MM.1S (cell line): Measurements from ENCODE around the gene GPR176.

ENCODE experiments used
- DNase-seq: peaks from one replicate; pipeline ENCODE4 v3.0.0-alpha.2; 2015
- H2AFZ ChIP-seq: fragments of 300-600 bp; sonication (generic); 2 replicates; pipeline ENCODE4 v1.6.0; 2016; ENCODE audit warnings: antibody characterized with exemption, low read length
- H3F3A ChIP-seq: fragments of 300-600 bp; sonication (generic); 2 replicates; pipeline ENCODE4 v1.6.1; 2016; ENCODE audit warnings: mild to moderate bottlenecking, antibody characterized with exemption, low read length, moderate library complexity, mixed read lengths; ENCODE audit not compliant: insufficient read depth
- H3K27ac ChIP-seq: fragments of 300-600 bp; sonication (generic); 2 replicates; pipeline ENCODE4 v1.5.1; 2016; ENCODE audit warnings: mild to moderate bottlenecking, low read length
- H3K27me3 ChIP-seq: fragments of 300-600 bp; sonication (generic); replicated peaks from 2 replicates; pipeline ENCODE4 v1.6.0; 2016; ENCODE audit warnings: low read length; ENCODE audit not compliant: insufficient read depth
- H3K36me3 ChIP-seq: fragments of 300-600 bp; sonication (generic); replicated peaks from 2 replicates; pipeline ENCODE4 v1.6.1; 2016; ENCODE audit warnings: mild to moderate bottlenecking, low read length, mixed read lengths; ENCODE audit not compliant: insufficient read depth
- H3K4me1 ChIP-seq: fragments of 300-600 bp; sonication (generic); 2 replicates; pipeline ENCODE4 v1.6.1; 2016; ENCODE audit warnings: low read length, mixed read lengths
- H3K4me2 ChIP-seq: fragments of 300-600 bp; sonication (generic); 2 replicates; pipeline ENCODE4 v1.6.0; 2016; ENCODE audit warnings: low read depth, low read length
- H3K4me3 ChIP-seq: fragments of 300-600 bp; sonication (generic); 2 replicates; pipeline ENCODE4 v1.5.1; 2016; ENCODE audit warnings: low read length, mixed read lengths
- H3K79me2 ChIP-seq: fragments of 300-600 bp; sonication (generic); 2 replicates; pipeline ENCODE4 v1.6.1; 2016; ENCODE audit warnings: mixed run types, low read length, mixed read lengths
- H3K9ac ChIP-seq: fragments of 300-600 bp; sonication (generic); 2 replicates; pipeline ENCODE4 v1.6.1; 2016; ENCODE audit warnings: low read length, mixed read lengths
- H3K9me2 ChIP-seq: fragments of 300-600 bp; sonication (generic); replicated peaks from 2 replicates; pipeline ENCODE4 v1.6.1; 2016; ENCODE audit warnings: mild to moderate bottlenecking, low read length, mixed read lengths; ENCODE audit not compliant: insufficient read depth
- H3K9me3 ChIP-seq: fragments of 300-600 bp; sonication (generic); replicated peaks from 2 replicates; pipeline ENCODE4 v1.6.1; 2016; ENCODE audit warnings: mild to moderate bottlenecking, low read length, mixed read lengths; ENCODE audit not compliant: insufficient read depth
- H4K20me1 ChIP-seq: fragments of 300-600 bp; sonication (generic); 2 replicates; pipeline ENCODE4 v1.6.1; 2016; ENCODE audit warnings: mild to moderate bottlenecking, low read length, moderate library complexity, mixed read lengths; ENCODE audit not compliant: insufficient read depth
- CTCF ChIP-seq: fragments of 300-600 bp; sonication (generic); IDR thresholded peaks from 2 replicates; pipeline ENCODE4 v1.5.1; 2016; ENCODE audit warnings: antibody characterized with exemption, low read length, mixed read lengths
- EZH2 ChIP-seq: fragments of 300-600 bp; sonication (generic); optimal IDR thresholded peaks from 2 replicates; pipeline ENCODE3; 2017; ENCODE audit warnings: low read depth, mild to moderate bottlenecking, antibody characterized with exemption, low read length, mixed read lengths
- EZH2phosphoT487 ChIP-seq: fragments of 300-600 bp; sonication (generic); IDR thresholded peaks from 2 replicates; pipeline ENCODE4 v1.6.1; 2018; ENCODE audit warnings: antibody characterized with exemption, low read length

The GPR176 gene

DNA sequence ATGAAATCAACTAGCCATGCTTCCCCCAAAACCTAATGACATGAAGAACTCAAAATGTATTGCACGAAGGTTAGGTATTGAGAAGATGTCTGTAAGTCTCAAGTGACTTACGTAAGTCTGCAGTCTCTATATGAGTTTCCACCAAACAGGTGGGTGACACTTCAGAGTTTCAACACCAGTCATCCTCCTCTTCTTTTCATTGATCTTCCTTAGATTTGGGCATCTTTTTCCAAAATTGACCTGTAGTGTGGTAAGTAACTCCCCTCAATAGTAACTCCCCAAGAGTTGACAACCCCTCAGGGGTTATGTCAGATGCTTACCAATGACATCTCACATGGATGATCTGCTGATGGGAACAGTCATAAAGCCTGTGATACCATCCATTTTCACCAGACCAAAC lies 46.1 kb downstream of the GPR176 start:
- Histone ChIP-seq H3K4me3 (no peak overlapping the region), H2AFZ (no peak overlapping the region), H3K36me3 (no peaks in the 10 kb centered on the region), H3K27me3 (no peaks in the 10 kb centered on the region), H4K20me1 (no peaks in the 10 kb centered on the region), H3K9me2 (no peaks in the 10 kb centered on the region), H3K27ac (no peak overlapping the region), H3K9ac (no peak overlapping the region), H3K4me2 (no peak overlapping the region), H3K79me2 (no peaks in the 10 kb centered on the region), H3F3A (no peaks in the 10 kb centered on the region), H3K9me3 (no peaks in the 10 kb centered on the region), H3K4me1 (no peaks in the 10 kb centered on the region)
- TF ChIP-seq CTCF (no peak), EZH2 (no peak), EZH2phosphoT487 (no peak)
- DNase-seq: no peak

- Histone ChIP-seq H3K36me3 (no peaks in the 10 kb centered on the region), H3K4me3 (no peak overlapping the region)
These were observed 49.5 kb downstream of the GPR176 start for GRCh38 chr15:39870537-39870936.

DNA sequence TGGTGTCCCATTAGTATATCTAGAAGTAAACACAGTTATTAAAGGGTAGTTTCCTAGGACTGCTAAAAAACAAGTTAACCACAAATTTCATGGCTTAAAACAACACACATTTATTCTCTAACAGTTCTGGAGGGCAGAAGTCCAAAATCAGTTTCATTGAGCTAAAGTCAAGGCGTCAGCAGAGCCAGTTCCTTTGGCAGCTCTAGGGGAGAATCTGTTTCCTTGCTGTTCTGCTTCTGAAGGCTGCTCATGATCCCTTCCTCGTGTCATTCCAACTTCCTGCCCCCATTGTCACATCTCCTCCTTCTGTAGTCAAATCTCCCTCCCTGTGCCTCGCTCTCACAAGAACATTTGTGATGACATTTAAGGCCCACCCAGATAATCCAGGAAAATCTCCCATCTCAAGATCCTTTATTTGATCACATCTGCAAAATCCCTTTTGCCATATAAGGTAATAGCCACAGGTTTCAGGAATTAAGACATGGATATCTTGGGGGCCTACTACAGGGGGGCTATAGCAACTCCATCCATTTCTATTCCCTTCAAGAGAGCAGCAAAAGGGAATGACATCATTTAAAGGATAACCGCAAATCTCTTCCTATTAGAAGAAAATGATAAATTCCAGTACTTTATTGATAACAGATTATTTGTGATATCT lies 50.1 kb downstream of the GPR176 start:
- no peaks in the 10 kb centered on the region for H3K79me2 ChIP-seq

More at GRCh38 chr15:39870537-39870936, 49.5 kb downstream of the GPR176 start:
- no peak overlapping the region for H3K9ac ChIP-seq
- no peak overlapping the region for H2AFZ ChIP-seq
- no peaks in the 10 kb centered on the region for H3K9me3 ChIP-seq
- TF ChIP-seq EZH2 (no peak), CTCF (no peak), EZH2phosphoT487 (no peak)
- H3K79me2 ChIP-seq: no peaks in the 10 kb centered on the region
- no peaks in the 10 kb centered on the region for H3K27me3 ChIP-seq
- no peak overlapping the region for H3K27ac ChIP-seq
- H3K9me2 ChIP-seq: no peaks in the 10 kb centered on the region
- no peaks in the 10 kb centered on the region for H3K4me1 ChIP-seq
- H3K4me2 ChIP-seq: no peak overlapping the region
- no peaks in the 10 kb centered on the region for H4K20me1 ChIP-seq
- DNase-seq: no peak
- H3F3A ChIP-seq: no peaks in the 10 kb centered on the region

More for the DNA sequence above, 50.1 kb downstream of the GPR176 start:
- H3K9ac ChIP-seq: no peak overlapping the region
- no peaks in the 10 kb centered on the region for H4K20me1 ChIP-seq
- H3K4me3 ChIP-seq: no peak overlapping the region
- no peaks in the 10 kb centered on the region for H3K9me2 ChIP-seq
- H3K9me3 ChIP-seq: no peaks in the 10 kb centered on the region
- H2AFZ ChIP-seq: no peak overlapping the region
- no peaks in the 10 kb centered on the region for H3K27me3 ChIP-seq
- no peaks in the 10 kb centered on the region for H3K36me3 ChIP-seq
- no peak overlapping the region for H3K4me2 ChIP-seq
- TF ChIP-seq EZH2phosphoT487 (no peak), CTCF (no peak), EZH2 (no peak)
- H3F3A ChIP-seq: no peaks in the 10 kb centered on the region
- H3K27ac ChIP-seq: no peak overlapping the region
- no peaks in the 10 kb centered on the region for H3K4me1 ChIP-seq
- no peak for DNase-seq
